Smooth muscle cell of the brain vasculature (primary cell): ENCODE results near the gene ARL10.

Source experiments
- DNase-seq: peaks from one replicate; pipeline ENCODE4 v3.0.0-alpha.2; 2012; ENCODE audit warnings: low read depth, low spot score

Gene ARL10

GRCh38 chr5:176365351-176366231 is at the start of gene ARL10:
Gene ARL10 (plus strand): TSS chr5:176365487. CDS start chr5:176365564, 77 bp downstream.
- no peak for DNase-seq

- DNase-seq = no peak
Measured at GRCh38 chr5:176317534-176318374, 47.5 kb upstream of the ARL10 start.

GRCh38 chr5:176319827-176320554 is 45.3 kb upstream of the ARL10 start:
- no peak for DNase-seq

DNA sequence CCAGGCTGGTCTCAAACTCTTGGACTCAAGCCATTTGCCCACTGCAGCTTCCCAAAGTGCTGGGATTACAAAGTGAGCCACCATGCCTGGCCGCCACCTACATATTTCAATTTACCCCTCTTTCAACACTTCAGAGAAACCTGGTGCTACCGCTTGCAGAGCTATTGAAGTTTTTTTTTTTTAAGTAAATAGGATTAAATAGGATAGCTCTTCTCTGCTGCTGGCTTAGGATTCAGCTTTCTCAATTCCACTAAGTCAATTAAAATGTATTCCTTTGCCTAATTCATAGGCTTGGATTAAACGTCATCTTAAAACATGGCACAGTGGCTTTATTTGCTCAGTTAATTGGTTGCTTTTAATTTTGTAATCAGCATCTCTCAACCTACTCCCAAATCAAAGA is 44.7 kb upstream of the ARL10 start:
- no peak for DNase-seq

GRCh38 chr5:176334031-176334770 is 31.1 kb upstream of the ARL10 start:
- DNase-seq = no peak

DNA sequence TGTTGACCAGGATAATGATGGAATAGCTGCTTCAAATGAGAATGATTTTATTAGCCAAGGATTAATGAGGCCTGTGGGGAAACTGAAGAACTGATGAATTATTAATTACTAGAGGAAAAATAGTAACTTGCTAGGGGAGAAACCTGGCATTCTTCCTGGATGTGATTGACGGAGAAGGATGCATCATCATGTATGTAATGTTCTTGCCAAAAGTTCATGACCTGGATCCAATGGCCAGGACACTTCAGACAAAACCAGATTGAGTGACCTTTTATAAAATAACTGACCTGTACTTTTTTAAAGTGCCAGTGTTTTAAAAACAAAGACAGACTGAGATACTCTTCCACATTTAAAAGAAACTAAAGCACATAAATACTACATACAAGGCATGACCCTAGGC is 27.4 kb upstream of the ARL10 start:
- no peak for DNase-seq

DNA sequence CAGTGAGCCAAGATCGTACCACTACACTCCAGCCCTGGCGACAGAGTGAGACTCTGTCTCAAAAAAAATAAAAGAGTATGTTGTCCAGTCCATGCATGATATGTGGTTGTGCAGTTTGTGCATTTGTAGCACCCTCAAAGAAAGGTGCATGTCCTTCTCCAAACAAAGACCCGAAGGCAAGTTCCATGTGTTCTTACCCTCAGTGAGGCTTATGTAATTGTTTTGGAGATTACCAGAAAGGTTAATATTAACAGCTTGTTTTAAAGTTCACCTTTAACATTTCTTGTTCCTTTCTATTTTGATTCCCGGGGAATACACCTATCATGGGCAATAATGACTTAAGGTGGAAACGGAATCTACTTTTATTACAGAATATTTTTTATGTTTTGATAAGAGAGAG is 26.0 kb upstream of the ARL10 start:
- no peak for DNase-seq

GRCh38 chr5:176341325-176342157 is 23.7 kb upstream of the ARL10 start:
- DNase-seq = no peak

GRCh38 chr5:176342158-176342483 is 23.2 kb upstream of the ARL10 start:
- DNase-seq = no peak

GRCh38 chr5:176342766-176343458 is 22.4 kb upstream of the ARL10 start:
- no peak for DNase-seq

DNA sequence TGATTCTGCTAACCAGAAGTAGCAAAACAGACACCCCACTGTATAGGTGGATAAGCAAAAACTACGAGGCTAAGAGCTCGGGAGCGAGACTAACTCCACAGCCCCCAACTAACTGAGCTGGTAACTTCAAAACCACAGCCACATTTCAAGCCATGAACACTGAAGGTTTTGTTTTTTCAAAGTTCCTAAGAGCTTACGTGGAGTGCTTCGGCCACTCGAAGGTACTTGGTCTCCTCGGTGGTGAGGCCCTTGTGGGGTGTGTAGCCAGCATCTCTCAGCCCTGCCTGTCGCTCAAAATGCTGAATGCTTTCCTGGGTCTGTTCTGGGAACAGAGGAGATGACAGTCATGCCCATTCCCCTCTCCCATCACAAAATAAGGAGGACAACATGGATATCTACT is 14.9 kb upstream of the ARL10 start:
- no peak for DNase-seq

- no peak for DNase-seq
Measured at GRCh38 chr5:176352116-176352878, 13.0 kb upstream of the ARL10 start.

DNA sequence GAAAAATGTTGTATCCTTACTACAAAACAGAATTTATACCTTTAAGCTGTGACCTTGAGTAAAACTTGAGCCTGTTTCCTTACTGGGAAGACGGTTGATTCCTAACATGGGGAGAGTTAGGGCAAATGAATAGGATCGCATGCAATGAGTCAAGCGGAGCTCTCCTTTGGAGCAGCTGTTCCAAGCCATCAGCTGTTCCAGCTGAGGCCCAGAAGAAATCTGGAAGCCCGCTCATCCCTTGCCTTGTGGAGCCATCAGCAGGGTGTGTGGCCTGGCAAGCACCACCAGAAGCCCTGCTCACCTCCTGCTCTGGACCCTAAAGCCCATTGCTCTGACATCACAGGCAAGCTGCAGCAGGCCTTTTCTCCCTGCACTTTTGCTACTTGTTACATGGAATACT is 11.8 kb upstream of the ARL10 start:
- no peak for DNase-seq

GRCh38 chr5:176355400-176356178 is 9.7 kb upstream of the ARL10 start:
- no peak for DNase-seq

GRCh38 chr5:176356179-176356566 is 9.1 kb upstream of the ARL10 start:
- DNase-seq = no peak

- DNase-seq = no peak
Measured at GRCh38 chr5:176359658-176360057, 5.6 kb upstream of the ARL10 start.

DNA sequence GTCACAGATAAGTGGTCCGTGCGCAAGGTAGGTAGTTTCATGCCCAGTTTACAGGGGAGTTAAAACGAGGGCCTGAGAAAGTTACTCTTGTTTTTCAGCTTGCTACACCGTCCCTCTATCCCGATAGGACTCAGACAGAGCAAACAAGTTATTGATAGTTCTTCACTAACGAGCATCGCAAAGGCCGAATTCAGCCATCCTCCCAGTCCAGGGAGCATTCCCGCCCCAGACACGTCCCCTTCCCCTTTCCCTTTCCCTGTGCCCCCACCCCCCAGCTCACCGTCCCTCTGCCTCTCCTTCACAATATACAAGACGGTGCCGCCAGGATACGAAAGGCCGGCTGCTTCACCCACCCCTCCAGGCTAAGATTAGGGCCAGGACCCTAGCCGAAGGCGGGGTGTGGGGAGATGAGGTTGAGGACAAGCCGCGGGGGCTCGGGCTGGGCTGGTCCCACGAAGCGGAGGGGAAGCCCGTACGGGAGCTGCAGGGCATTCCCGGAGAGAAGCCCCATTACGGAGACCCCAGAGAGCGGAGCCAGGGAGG is 4.3 kb upstream of the ARL10 start:
- no peak for DNase-seq
